HepG2 (cell line): ENCODE measurements around the gene KTI12. TPM values are rescaled to one million over a fixed set of nuclear protein-coding genes. Genes with fewer than 3 reads are reported as not detected.

Experiments used
- AHR ChIP-seq: IDR thresholded peaks from 2 replicates; pipeline ENCODE4 v1.6.1; 2018; ENCODE audit warnings: missing genetic modification reagents, missing compliant biosample characterization
- CBX2 ChIP-seq, 2 experiments: fragments of 200-600 bp in 1 of 2; sonication (generic); formaldehyde crosslinking in 1 of 2; IDR thresholded peaks; 2 replicates each; pipeline versions ENCODE4 v1.7.0 to v1.8.1; 2018 to 2022; ENCODE audit warnings: low read depth in 2 of 2, low read length in 1 of 2, mild to moderate bottlenecking in 1 of 2, missing genetic modification reagents in 1 of 2
- FOXM1 ChIP-seq: sonication (generic); formaldehyde crosslinking; IDR thresholded peaks from 2 replicates; pipeline ENCODE4 v1.5.0; 2020; ENCODE audit warnings: missing genetic modification reagents
- IKZF1 ChIP-seq: fragments of 450-650 bp; IDR thresholded peaks from 2 replicates; pipeline ENCODE4 v1.7.1; 2016
- KDM4B ChIP-seq: sonication (generic); formaldehyde crosslinking; IDR thresholded peaks from 2 replicates; pipeline ENCODE4 v1.4.0; 2020; ENCODE audit warnings: missing genetic modification reagents
- NCOR1 ChIP-seq: fragments of 200-600 bp; sonication (generic); IDR thresholded peaks from 2 replicates; pipeline ENCODE4 v1.7.0; 2017; ENCODE audit warnings: antibody characterized with exemption, low read length, borderline replicate concordance
- TAF15 ChIP-seq: fragments of 200-400 bp; formaldehyde crosslinking; IDR thresholded peaks from one replicate; pipeline ENCODE4 v1.6.1; 2018; ENCODE audit warnings: mild to moderate bottlenecking, low read depth, low read length; ENCODE audit not compliant: poor library complexity, severe bottlenecking
- TARDBP ChIP-seq: sonication (generic); formaldehyde crosslinking; IDR thresholded peaks from 2 replicates; pipeline ENCODE4 v1.8.0; 2022; ENCODE audit warnings: mild to moderate bottlenecking, missing genetic modification reagents
- YY1 ChIP-seq: IDR thresholded peaks from 2 replicates; pipeline ENCODE4 v1.6.1; 2011; ENCODE audit warnings: low read length, low read depth, moderate library complexity, mild to moderate bottlenecking; ENCODE audit not compliant: insufficient read depth, insufficient replicate concordance
- ZBTB3 ChIP-seq: sonication (generic); formaldehyde crosslinking; IDR thresholded peaks from 2 replicates; pipeline ENCODE4 v1.4.0; 2020; ENCODE audit warnings: low read depth, mild to moderate bottlenecking, moderate library complexity, missing genetic modification reagents, borderline replicate concordance
- ZNF263 ChIP-seq: sonication (generic); formaldehyde crosslinking; IDR thresholded peaks from 2 replicates; pipeline ENCODE4 v1.4.0; 2020; ENCODE audit warnings: missing genetic modification reagents
- ZNF546 ChIP-seq: sonication (generic); formaldehyde crosslinking; conservative IDR thresholded peaks from 2 replicates; pipeline ENCODE4 v1.8.1; 2023; ENCODE audit warnings: mild to moderate bottlenecking, missing genetic modification reagents
- polyA plus RNA-seq, 8 experiments: library from polyadenylated mRNA; depleted of rRNA in 3 of 8; stranded (reverse) in 7 of 8; unstranded in 1 of 8; fragments of >200 nt; fragmentation: Illumina TruSeq in 4 of 8; extraction: Trizol in 4 of 8; gene quantifications; 2 replicates each; pipeline versions ENCODE4 v1.2.1 to v1.2.3, GENCODE V29; 2011 to 2016; ENCODE audit warnings: low read depth in 4 of 8, missing spikeins in 1 of 8, mixed read lengths in 1 of 8; ENCODE audit not compliant: insufficient read depth in 1 of 8
- total RNA-seq, 5 experiments: library from RNA; depleted of rRNA; stranded (reverse); fragments of >200 nt; fragmentation: Illumina TruSeq; extraction: Trizol; gene quantifications; 2 replicates each; pipeline ENCODE4 v1.2.3, GENCODE V29; 2016; ENCODE audit warnings: low read depth in 1 of 5
- TF ChIP-seq, protein P1 (sequence below), 2 experiments: sonication (generic) in 1 of 2; formaldehyde crosslinking in 1 of 2; IDR thresholded peaks; 2 replicates each; pipeline versions ENCODE4 v1.6.1 to v1.9.0; 2014 to 2022; ENCODE audit warnings: antibody characterized with exemption in 1 of 2, borderline replicate concordance in 1 of 2, inconsistent platforms in 1 of 2, low read depth in 1 of 2, missing genetic modification reagents in 1 of 2
- TF ChIP-seq, protein P2 (sequence below): sonication (generic); formaldehyde crosslinking; IDR thresholded peaks from 2 replicates; pipeline ENCODE4 v1.4.0; 2020; ENCODE audit warnings: missing genetic modification reagents
- TF ChIP-seq, protein P3 (sequence below): sonication (generic); formaldehyde crosslinking; IDR thresholded peaks from 2 replicates; pipeline ENCODE4 v1.4.0; 2020; ENCODE audit warnings: mild to moderate bottlenecking, missing genetic modification reagents
- TF ChIP-seq, protein P4 (sequence below): sonication (generic); formaldehyde crosslinking; IDR thresholded peaks from 2 replicates; pipeline ENCODE4 v1.5.0; 2020; ENCODE audit warnings: missing genetic modification reagents
- TF ChIP-seq, protein P5 (sequence below): sonication (generic); formaldehyde crosslinking; IDR thresholded peaks from 2 replicates; pipeline ENCODE4 v1.4.0; 2020; ENCODE audit warnings: low read depth, mild to moderate bottlenecking, missing genetic modification reagents

Gene KTI12
- total and polyA plus RNA-seq, 2 of the 13 experiments (the other 11 are each of a cell fraction or from before 2014, with no cell fraction given): 7.4 to 10.2 TPM

DNA sequence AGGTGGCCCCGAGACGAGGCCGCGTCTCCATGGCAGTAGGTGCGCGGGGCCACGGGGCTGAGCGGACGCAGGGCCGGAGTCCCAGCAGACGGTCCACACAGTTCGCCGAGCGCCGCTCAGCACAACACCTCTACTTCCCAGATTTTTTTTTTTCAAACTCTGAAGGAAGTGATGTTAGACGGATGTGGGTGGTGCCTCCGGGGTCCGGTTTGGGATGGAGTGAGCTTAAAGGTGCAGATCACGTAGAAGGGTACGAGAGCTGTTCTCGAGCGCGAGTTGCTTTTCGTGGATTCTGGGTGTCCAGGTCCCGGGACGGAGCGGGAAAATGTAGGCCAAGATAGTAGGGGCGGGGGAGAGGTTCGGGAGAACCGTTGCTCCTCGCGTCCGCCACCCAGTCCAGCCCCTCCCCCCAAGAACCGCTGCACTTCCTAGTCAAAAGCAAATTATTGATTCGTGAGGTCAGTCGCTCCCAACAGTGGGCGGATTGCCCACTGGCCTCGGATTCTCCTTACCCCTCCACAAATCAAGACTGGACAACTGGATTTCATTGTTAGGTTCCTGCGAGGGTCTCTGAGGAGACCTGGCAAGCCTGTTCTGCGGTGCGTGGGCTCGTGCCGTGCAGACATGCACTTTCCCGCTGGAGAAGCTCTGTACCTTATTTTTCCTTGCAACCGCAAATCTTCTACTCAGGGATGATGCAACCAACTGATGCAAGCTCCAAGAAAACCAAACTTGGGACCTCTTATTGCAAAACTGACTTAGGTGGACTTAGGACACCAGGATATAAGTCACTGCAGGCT, 21.7 kb upstream of the KTI12 start, which contains the start of gene TXNDC12 (continued):
- TF ChIP-seq, protein P1, sequence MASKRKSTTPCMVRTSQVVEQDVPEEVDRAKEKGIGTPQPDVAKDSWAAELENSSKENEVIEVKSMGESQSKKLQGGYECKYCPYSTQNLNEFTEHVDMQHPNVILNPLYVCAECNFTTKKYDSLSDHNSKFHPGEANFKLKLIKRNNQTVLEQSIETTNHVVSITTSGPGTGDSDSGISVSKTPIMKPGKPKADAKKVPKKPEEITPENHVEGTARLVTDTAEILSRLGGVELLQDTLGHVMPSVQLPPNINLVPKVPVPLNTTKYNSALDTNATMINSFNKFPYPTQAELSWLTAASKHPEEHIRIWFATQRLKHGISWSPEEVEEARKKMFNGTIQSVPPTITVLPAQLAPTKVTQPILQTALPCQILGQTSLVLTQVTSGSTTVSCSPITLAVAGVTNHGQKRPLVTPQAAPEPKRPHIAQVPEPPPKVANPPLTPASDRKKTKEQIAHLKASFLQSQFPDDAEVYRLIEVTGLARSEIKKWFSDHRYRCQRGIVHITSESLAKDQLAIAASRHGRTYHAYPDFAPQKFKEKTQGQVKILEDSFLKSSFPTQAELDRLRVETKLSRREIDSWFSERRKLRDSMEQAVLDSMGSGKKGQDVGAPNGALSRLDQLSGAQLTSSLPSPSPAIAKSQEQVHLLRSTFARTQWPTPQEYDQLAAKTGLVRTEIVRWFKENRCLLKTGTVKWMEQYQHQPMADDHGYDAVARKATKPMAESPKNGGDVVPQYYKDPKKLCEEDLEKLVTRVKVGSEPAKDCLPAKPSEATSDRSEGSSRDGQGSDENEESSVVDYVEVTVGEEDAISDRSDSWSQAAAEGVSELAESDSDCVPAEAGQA (IDR thresholded peaks at IDR 0.05; ENCODE audit: low read depth): peak; percentile 51; the same call in 1 of the 2 replicates
- TF ChIP-seq, protein P1 (CRISPR knock-in tag; IDR thresholded peaks at IDR 0.05; ENCODE audit: borderline replicate concordance): peak; percentile 60; the same call in 1 of the 2 replicates
- TF ChIP-seq TARDBP (CRISPR knock-in tag) (peak; percentile 64; the same call in 1 of the 2 replicates), ZBTB3 (0 out of 2 replicates have a peak, but pooled peaks have one; percentile 32), ZNF263 (CRISPR knock-in tag) (0 out of 2 replicates have a peak, but pooled peaks have one; percentile 22), TAF15 (no peak), YY1 (peak; percentile 59), CBX2 (IDR thresholded peaks at IDR 0.05; ENCODE audit: low read depth, low read length) (no peak), CBX2 (CRISPR knock-in tag; IDR thresholded peaks at IDR 0.05; ENCODE audit: low read depth) (no peak), ZNF546 (CRISPR knock-in tag) (no peak), FOXM1 (CRISPR knock-in tag) (peak; percentile 14; the same call in 1 of the 2 replicates), AHR (CRISPR knock-in tag) (no peak; the same call in 1 of the 2 replicates), KDM4B (CRISPR knock-in tag) (no peak), IKZF1 (no peak), NCOR1 (no peak; the same call in 1 of the 2 replicates)
- TF ChIP-seq, protein P2, sequence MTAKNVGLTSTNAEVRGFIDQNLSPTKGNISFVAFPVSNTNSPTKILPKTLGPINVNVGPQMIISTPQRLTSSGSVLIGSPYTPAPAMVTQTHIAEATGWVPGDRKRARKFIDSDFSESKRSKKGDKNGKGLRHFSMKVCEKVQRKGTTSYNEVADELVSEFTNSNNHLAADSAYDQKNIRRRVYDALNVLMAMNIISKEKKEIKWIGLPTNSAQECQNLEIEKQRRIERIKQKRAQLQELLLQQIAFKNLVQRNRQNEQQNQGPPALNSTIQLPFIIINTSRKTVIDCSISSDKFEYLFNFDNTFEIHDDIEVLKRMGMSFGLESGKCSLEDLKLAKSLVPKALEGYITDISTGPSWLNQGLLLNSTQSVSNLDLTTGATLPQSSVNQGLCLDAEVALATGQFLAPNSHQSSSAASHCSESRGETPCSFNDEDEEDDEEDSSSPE (CRISPR knock-in tag): peak; percentile 65
- TF ChIP-seq, protein P3, sequence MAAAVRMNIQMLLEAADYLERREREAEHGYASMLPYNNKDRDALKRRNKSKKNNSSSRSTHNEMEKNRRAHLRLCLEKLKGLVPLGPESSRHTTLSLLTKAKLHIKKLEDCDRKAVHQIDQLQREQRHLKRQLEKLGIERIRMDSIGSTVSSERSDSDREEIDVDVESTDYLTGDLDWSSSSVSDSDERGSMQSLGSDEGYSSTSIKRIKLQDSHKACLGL (CRISPR knock-in tag): peak; percentile 44; the same call in 1 of the 2 replicates
- TF ChIP-seq, protein P4, sequence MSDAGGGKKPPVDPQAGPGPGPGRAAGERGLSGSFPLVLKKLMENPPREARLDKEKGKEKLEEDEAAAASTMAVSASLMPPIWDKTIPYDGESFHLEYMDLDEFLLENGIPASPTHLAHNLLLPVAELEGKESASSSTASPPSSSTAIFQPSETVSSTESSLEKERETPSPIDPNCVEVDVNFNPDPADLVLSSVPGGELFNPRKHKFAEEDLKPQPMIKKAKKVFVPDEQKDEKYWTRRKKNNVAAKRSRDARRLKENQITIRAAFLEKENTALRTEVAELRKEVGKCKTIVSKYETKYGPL (CRISPR knock-in tag): no peak
- TF ChIP-seq, protein P5, sequence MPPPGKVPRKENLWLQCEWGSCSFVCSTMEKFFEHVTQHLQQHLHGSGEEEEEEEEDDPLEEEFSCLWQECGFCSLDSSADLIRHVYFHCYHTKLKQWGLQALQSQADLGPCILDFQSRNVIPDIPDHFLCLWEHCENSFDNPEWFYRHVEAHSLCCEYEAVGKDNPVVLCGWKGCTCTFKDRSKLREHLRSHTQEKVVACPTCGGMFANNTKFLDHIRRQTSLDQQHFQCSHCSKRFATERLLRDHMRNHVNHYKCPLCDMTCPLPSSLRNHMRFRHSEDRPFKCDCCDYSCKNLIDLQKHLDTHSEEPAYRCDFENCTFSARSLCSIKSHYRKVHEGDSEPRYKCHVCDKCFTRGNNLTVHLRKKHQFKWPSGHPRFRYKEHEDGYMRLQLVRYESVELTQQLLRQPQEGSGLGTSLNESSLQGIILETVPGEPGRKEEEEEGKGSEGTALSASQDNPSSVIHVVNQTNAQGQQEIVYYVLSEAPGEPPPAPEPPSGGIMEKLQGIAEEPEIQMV: peak; percentile 94; the same call in 1 of the 2 replicates
